ENCODE measurements around the gene SAC3D1.

- TF ChIP-seq POLR2A (IDR thresholded peaks at IDR 0.05): no peak
- TF ChIP-seq CTCF (IDR thresholded peaks at IDR 0.05): no peak
Observed at GRCh38 chr11:65083134-65083833, 42.3 kb downstream of the SAC3D1 start.

Measured in adrenal gland (tissue), 5 donors.